MM.1S (cell line): ENCODE measurements around the gene PRKAR1B.

Experiments
- DNase-seq: peaks from one replicate; pipeline ENCODE4 v3.0.0-alpha.2; 2015
- H2AFZ ChIP-seq: fragments of 300-600 bp; sonication (generic); 2 replicates; pipeline ENCODE4 v1.6.0; 2016; ENCODE audit warnings: antibody characterized with exemption, low read length
- H3F3A ChIP-seq: fragments of 300-600 bp; sonication (generic); 2 replicates; pipeline ENCODE4 v1.6.1; 2016; ENCODE audit warnings: mild to moderate bottlenecking, antibody characterized with exemption, low read length, moderate library complexity, mixed read lengths; ENCODE audit not compliant: insufficient read depth
- H3K27ac ChIP-seq: fragments of 300-600 bp; sonication (generic); 2 replicates; pipeline ENCODE4 v1.5.1; 2016; ENCODE audit warnings: mild to moderate bottlenecking, low read length
- H3K27me3 ChIP-seq: fragments of 300-600 bp; sonication (generic); replicated peaks from 2 replicates; pipeline ENCODE4 v1.6.0; 2016; ENCODE audit warnings: low read length; ENCODE audit not compliant: insufficient read depth
- H3K36me3 ChIP-seq: fragments of 300-600 bp; sonication (generic); replicated peaks from 2 replicates; pipeline ENCODE4 v1.6.1; 2016; ENCODE audit warnings: mild to moderate bottlenecking, low read length, mixed read lengths; ENCODE audit not compliant: insufficient read depth
- H3K4me1 ChIP-seq: fragments of 300-600 bp; sonication (generic); 2 replicates; pipeline ENCODE4 v1.6.1; 2016; ENCODE audit warnings: low read length, mixed read lengths
- H3K4me2 ChIP-seq: fragments of 300-600 bp; sonication (generic); 2 replicates; pipeline ENCODE4 v1.6.0; 2016; ENCODE audit warnings: low read depth, low read length
- H3K4me3 ChIP-seq: fragments of 300-600 bp; sonication (generic); 2 replicates; pipeline ENCODE4 v1.5.1; 2016; ENCODE audit warnings: low read length, mixed read lengths
- H3K79me2 ChIP-seq: fragments of 300-600 bp; sonication (generic); 2 replicates; pipeline ENCODE4 v1.6.1; 2016; ENCODE audit warnings: mixed run types, low read length, mixed read lengths
- H3K9ac ChIP-seq: fragments of 300-600 bp; sonication (generic); 2 replicates; pipeline ENCODE4 v1.6.1; 2016; ENCODE audit warnings: low read length, mixed read lengths
- H3K9me2 ChIP-seq: fragments of 300-600 bp; sonication (generic); replicated peaks from 2 replicates; pipeline ENCODE4 v1.6.1; 2016; ENCODE audit warnings: mild to moderate bottlenecking, low read length, mixed read lengths; ENCODE audit not compliant: insufficient read depth
- H3K9me3 ChIP-seq: fragments of 300-600 bp; sonication (generic); replicated peaks from 2 replicates; pipeline ENCODE4 v1.6.1; 2016; ENCODE audit warnings: mild to moderate bottlenecking, low read length, mixed read lengths; ENCODE audit not compliant: insufficient read depth
- H4K20me1 ChIP-seq: fragments of 300-600 bp; sonication (generic); 2 replicates; pipeline ENCODE4 v1.6.1; 2016; ENCODE audit warnings: mild to moderate bottlenecking, low read length, moderate library complexity, mixed read lengths; ENCODE audit not compliant: insufficient read depth
- CTCF ChIP-seq: fragments of 300-600 bp; sonication (generic); IDR thresholded peaks from 2 replicates; pipeline ENCODE4 v1.5.1; 2016; ENCODE audit warnings: antibody characterized with exemption, low read length, mixed read lengths
- EZH2 ChIP-seq: fragments of 300-600 bp; sonication (generic); optimal IDR thresholded peaks from 2 replicates; pipeline ENCODE3; 2017; ENCODE audit warnings: low read depth, mild to moderate bottlenecking, antibody characterized with exemption, low read length, mixed read lengths
- EZH2phosphoT487 ChIP-seq: fragments of 300-600 bp; sonication (generic); IDR thresholded peaks from 2 replicates; pipeline ENCODE4 v1.6.1; 2018; ENCODE audit warnings: antibody characterized with exemption, low read length

The PRKAR1B gene

GRCh38 chr7:641966-642365 is 85.1 kb downstream of the PRKAR1B start:
- no peak overlapping the region for H3K4me2 ChIP-seq
- TF ChIP-seq EZH2 = no peak
- TF ChIP-seq CTCF = no peak
- TF ChIP-seq EZH2phosphoT487 = no peak

GRCh38 chr7:641269-641671 is 85.8 kb downstream of the PRKAR1B start:
- no peak for TF ChIP-seq EZH2phosphoT487
- DNase-seq = no peak
- Histone ChIP-seq H3K4me1 (no peaks in the 10 kb centered on the region), H3K9me2 (no peaks in the 10 kb centered on the region), H3K4me2 (no peak overlapping the region), H3K36me3 (no peaks in the 10 kb centered on the region; the same call in 1 of the 2 replicates), H2AFZ (no peak overlapping the region), H3K27ac (no peak overlapping the region), H3K79me2 (no peaks in the 10 kb centered on the region), H3K27me3 (no peaks in the 10 kb centered on the region), H3K4me3 (no peak overlapping the region), H3F3A (no peaks in the 10 kb centered on the region), H3K9me3 (no peaks in the 10 kb centered on the region), H3K9ac (no peak overlapping the region), H4K20me1 (no peaks in the 10 kb centered on the region)

More at GRCh38 chr7:641966-642365, 85.1 kb downstream of the PRKAR1B start:
- no peaks in the 10 kb centered on the region for H3F3A ChIP-seq
- no peak overlapping the region for H3K4me3 ChIP-seq
- H3K79me2 ChIP-seq = no peaks in the 10 kb centered on the region
- no peaks in the 10 kb centered on the region; the same call in 1 of the 2 replicates for H3K36me3 ChIP-seq
- no peak overlapping the region for H2AFZ ChIP-seq
- H3K9me3 ChIP-seq = no peaks in the 10 kb centered on the region
- H3K9ac ChIP-seq = no peak overlapping the region
- H3K4me1 ChIP-seq = no peaks in the 10 kb centered on the region
- H3K9me2 ChIP-seq = no peaks in the 10 kb centered on the region
- H3K27me3 ChIP-seq = no peaks in the 10 kb centered on the region
- H4K20me1 ChIP-seq = no peaks in the 10 kb centered on the region
- DNase-seq = no peak
- no peak overlapping the region for H3K27ac ChIP-seq

- no peaks in the 10 kb centered on the region for H3K9me3 ChIP-seq
- no peak overlapping the region for H3K27ac ChIP-seq
- H3K4me2 ChIP-seq = no peak overlapping the region
- H3K4me3 ChIP-seq = no peak overlapping the region
- no peaks in the 10 kb centered on the region for H3K9me2 ChIP-seq
- H3K9ac ChIP-seq = no peak overlapping the region
- DNase-seq = no peak
- H3K27me3 ChIP-seq = no peaks in the 10 kb centered on the region
- H3K4me1 ChIP-seq = no peaks in the 10 kb centered on the region
- TF ChIP-seq CTCF = no peak
- TF ChIP-seq EZH2 = no peak
- TF ChIP-seq EZH2phosphoT487 = no peak
- no peaks in the 10 kb centered on the region for H4K20me1 ChIP-seq
- no peak overlapping the region for H2AFZ ChIP-seq
- no peaks in the 10 kb centered on the region; the same call in 1 of the 2 replicates for H3K36me3 ChIP-seq
- H3K79me2 ChIP-seq = no peaks in the 10 kb centered on the region
- no peaks in the 10 kb centered on the region for H3F3A ChIP-seq
Observed at GRCh38 chr7:638256-639011, 88.6 kb downstream of the PRKAR1B start.

GRCh38 chr7:637826-638225 is 89.3 kb downstream of the PRKAR1B start:
- TF ChIP-seq CTCF = no peak
- no peak for TF ChIP-seq EZH2phosphoT487
- no peak for TF ChIP-seq EZH2
- H3K4me2 ChIP-seq = no peak overlapping the region
- H3F3A ChIP-seq = no peaks in the 10 kb centered on the region
- H3K9ac ChIP-seq = no peak overlapping the region
- H3K36me3 ChIP-seq = no peaks in the 10 kb centered on the region; the same call in 1 of the 2 replicates
- H3K27ac ChIP-seq = no peak overlapping the region
- no peak overlapping the region for H2AFZ ChIP-seq
- no peaks in the 10 kb centered on the region for H3K9me3 ChIP-seq
- H4K20me1 ChIP-seq = no peaks in the 10 kb centered on the region
- H3K4me1 ChIP-seq = no peaks in the 10 kb centered on the region
- H3K27me3 ChIP-seq = no peaks in the 10 kb centered on the region
- no peak overlapping the region for H3K4me3 ChIP-seq
- no peaks in the 10 kb centered on the region for H3K9me2 ChIP-seq
- no peaks in the 10 kb centered on the region for H3K79me2 ChIP-seq
- no peak for DNase-seq
